Activated naive CD8-positive, alpha-beta T cell treated with anti-CD3 and anti-CD28 coated beads for 36 hours (primary cell): Measurements from ENCODE around the gene REM2. TPM values are rescaled to one million over a fixed set of nuclear protein-coding genes. Genes with fewer than 3 reads are reported as not detected.

Source experiments
- DNase-seq: peaks from one replicate; pipeline ENCODE4 v3.0.0; 2021
- H3K27ac Mint-ChIP-seq: one replicate; pipeline ENCODE4 v1.8.0; 2022; ENCODE audit warnings: mild to moderate bottlenecking, moderate library complexity, mixed read lengths
- H3K27me3 Mint-ChIP-seq: one replicate; pipeline ENCODE4 v1.8.0; 2022; ENCODE audit warnings: mild to moderate bottlenecking, mixed read lengths
- H3K36me3 Mint-ChIP-seq: one replicate; pipeline ENCODE4 v1.8.0; 2021; ENCODE audit warnings: mild to moderate bottlenecking, mixed read lengths
- H3K4me1 Mint-ChIP-seq: one replicate; pipeline ENCODE4 v1.8.0; 2021; ENCODE audit warnings: mixed read lengths
- H3K4me3 Mint-ChIP-seq: one replicate; pipeline ENCODE4 v1.8.0; 2022; ENCODE audit warnings: mild to moderate bottlenecking, moderate library complexity, mixed read lengths
- H3K9me3 Mint-ChIP-seq: one replicate; pipeline ENCODE4 v1.8.0; 2022; ENCODE audit warnings: mixed read lengths
- total RNA-seq, 2 experiments: library from RNA; stranded (reverse); gene quantifications; one replicate each; pipeline ENCODE4 v1.2.3, GENCODE V29; 2021

The REM2 gene
- total RNA-seq, 2 experiments from 2014 or later = 0.14 to 0.19 TPM

- no peak for DNase-seq
- Mint-ChIP-seq H3K27me3 (no peaks in the 10 kb centered on the region), H3K9me3 (no peaks in the 10 kb centered on the region), H3K36me3 (peaks cover 6% of the 10 kb centered on the region), H3K27ac (no peak overlapping the region), H3K4me1 (peaks cover 22% of the 10 kb centered on the region), H3K4me3 (no peak overlapping the region)
These were observed 6.0 kb upstream of the REM2 start for GRCh38 chr14:22877000-22877501.

GRCh38 chr14:22878271-22879246 is 4.5 kb upstream of the REM2 start:
- Mint-ChIP-seq H3K9me3 (no peaks in the 10 kb centered on the region), H3K27ac (no peak overlapping the region), H3K4me1 (peaks cover 20% of the 10 kb centered on the region), H3K4me3 (no peak overlapping the region), H3K27me3 (no peaks in the 10 kb centered on the region), H3K36me3 (peaks cover 6% of the 10 kb centered on the region)
- no peak for DNase-seq

- Mint-ChIP-seq H3K9me3 (no peaks in the 10 kb centered on the region), H3K27ac (no peak overlapping the region), H3K36me3 (no peaks in the 10 kb centered on the region), H3K4me3 (no peak overlapping the region), H3K27me3 (no peaks in the 10 kb centered on the region), H3K4me1 (peaks cover 28% of the 10 kb centered on the region)
- no peak for DNase-seq
These were observed 958 bp upstream of the REM2 start for GRCh38 chr14:22882064-22882463.

GRCh38 chr14:22882529-22883172 is 371 bp upstream of the REM2 start:
- H3K27me3 Mint-ChIP-seq = no peaks in the 10 kb centered on the region
- no peak for DNase-seq
- H3K4me1 Mint-ChIP-seq = peaks cover 34% of the 10 kb centered on the region
- H3K27ac Mint-ChIP-seq = no peak overlapping the region
- H3K36me3 Mint-ChIP-seq = no peaks in the 10 kb centered on the region
- H3K9me3 Mint-ChIP-seq = no peaks in the 10 kb centered on the region
- no peak overlapping the region for H3K4me3 Mint-ChIP-seq

GRCh38 chr14:22884076-22884737 is 1.2 kb downstream of the REM2 start:
- no peaks in the 10 kb centered on the region for H3K27me3 Mint-ChIP-seq
- H3K36me3 Mint-ChIP-seq = no peaks in the 10 kb centered on the region
- peaks cover 43% of the 10 kb centered on the region for H3K4me1 Mint-ChIP-seq
- H3K4me3 Mint-ChIP-seq = no peak overlapping the region
- H3K27ac Mint-ChIP-seq = no peak overlapping the region
- DNase-seq = no peak
- H3K9me3 Mint-ChIP-seq = no peaks in the 10 kb centered on the region

GRCh38 chr14:22884738-22885523 is 1.9 kb downstream of the REM2 start:
- H3K27ac Mint-ChIP-seq = no peak overlapping the region
- H3K4me3 Mint-ChIP-seq = no peak overlapping the region
- H3K27me3 Mint-ChIP-seq = no peaks in the 10 kb centered on the region
- peaks cover 43% of the 10 kb centered on the region for H3K4me1 Mint-ChIP-seq
- no peak for DNase-seq
- H3K36me3 Mint-ChIP-seq = no peaks in the 10 kb centered on the region
- no peaks in the 10 kb centered on the region for H3K9me3 Mint-ChIP-seq

- Mint-ChIP-seq H3K27ac (no peak overlapping the region), H3K36me3 (no peaks in the 10 kb centered on the region), H3K9me3 (no peaks in the 10 kb centered on the region), H3K4me1 (peaks cover 43% of the 10 kb centered on the region), H3K4me3 (peak overlapping the region; percentile 14), H3K27me3 (no peaks in the 10 kb centered on the region)
- no peak for DNase-seq
These were observed 3.0 kb downstream of the REM2 start for GRCh38 chr14:22885975-22886374.

- no peaks in the 10 kb centered on the region for H3K9me3 Mint-ChIP-seq
- DNase-seq = peak; percentile 76
These were observed 3.7 kb downstream of the REM2 start for GRCh38 chr14:22886500-22887259.

GRCh38 chr14:22887260-22887989 is 4.4 kb downstream of the REM2 start:
- peak; percentile 18 for DNase-seq
- Mint-ChIP-seq H3K4me3 (peak overlapping the region; percentile 80), H3K4me1 (peaks cover 37% of the 10 kb centered on the region), H3K27ac (peak overlapping the region; percentile 80), H3K27me3 (no peaks in the 10 kb centered on the region), H3K36me3 (no peaks in the 10 kb centered on the region), H3K9me3 (no peaks in the 10 kb centered on the region)

More at GRCh38 chr14:22886500-22887259, 3.7 kb downstream of the REM2 start:
- H3K27me3 Mint-ChIP-seq = no peaks in the 10 kb centered on the region
- peak overlapping the region; percentile 80 for H3K4me3 Mint-ChIP-seq
- peaks cover 42% of the 10 kb centered on the region for H3K4me1 Mint-ChIP-seq
- no peaks in the 10 kb centered on the region for H3K36me3 Mint-ChIP-seq
- H3K27ac Mint-ChIP-seq = peak overlapping the region; percentile 80

GRCh38 chr14:22887990-22888378 is 5.0 kb downstream of the REM2 start:
- peak; percentile 64 for DNase-seq
- Mint-ChIP-seq H3K27me3 (no peaks in the 10 kb centered on the region), H3K4me3 (peak overlapping the region; percentile 80), H3K36me3 (no peaks in the 10 kb centered on the region), H3K9me3 (no peaks in the 10 kb centered on the region), H3K27ac (peak overlapping the region; percentile 50), H3K4me1 (peaks cover 35% of the 10 kb centered on the region)

GRCh38 chr14:22888662-22889061 is 5.6 kb downstream of the REM2 start:
- Mint-ChIP-seq H3K36me3 (no peaks in the 10 kb centered on the region), H3K9me3 (no peaks in the 10 kb centered on the region), H3K27me3 (no peaks in the 10 kb centered on the region), H3K4me1 (peaks cover 30% of the 10 kb centered on the region), H3K27ac (no peak overlapping the region), H3K4me3 (no peak overlapping the region)
- DNase-seq = no peak

GRCh38 chr14:22890416-22890815 is 7.4 kb downstream of the REM2 start:
- no peak for DNase-seq
- no peaks in the 10 kb centered on the region for H3K27me3 Mint-ChIP-seq
- no peak overlapping the region for H3K4me3 Mint-ChIP-seq
- no peak overlapping the region for H3K27ac Mint-ChIP-seq
- no peaks in the 10 kb centered on the region for H3K9me3 Mint-ChIP-seq
- H3K4me1 Mint-ChIP-seq = peaks cover 22% of the 10 kb centered on the region
- no peaks in the 10 kb centered on the region for H3K36me3 Mint-ChIP-seq

GRCh38 chr14:22892488-22892887 is 9.5 kb downstream of the REM2 start:
- Mint-ChIP-seq H3K27ac (no peak overlapping the region), H3K4me3 (no peak overlapping the region), H3K36me3 (no peaks in the 10 kb centered on the region)

More at GRCh38 chr14:22892488-22892887, 9.5 kb downstream of the REM2 start:
- no peak for DNase-seq
- Mint-ChIP-seq H3K4me1 (peaks cover 10% of the 10 kb centered on the region), H3K9me3 (no peaks in the 10 kb centered on the region), H3K27me3 (no peaks in the 10 kb centered on the region)
